Stimulated activated CD4-positive, alpha-beta T cell treated with anti-CD3 and anti-CD28 coated beads, TNF-alpha, amount 100 ng/mL, for 48 hours (primary cell): ENCODE measurements around the gene UBE4A.
"Not testable (repeated sequence)": the region's sequence is repeated elsewhere in the genome, so short reads cannot be mapped to it uniquely, and the experiment has no call there.

ENCODE experiments used
- DNase-seq, 3 donors: peaks; one replicate each; pipeline ENCODE4 v3.0.0-alpha.2; 2020; ENCODE audit warnings: low read depth in 3 of 3

UBE4A gene

DNA sequence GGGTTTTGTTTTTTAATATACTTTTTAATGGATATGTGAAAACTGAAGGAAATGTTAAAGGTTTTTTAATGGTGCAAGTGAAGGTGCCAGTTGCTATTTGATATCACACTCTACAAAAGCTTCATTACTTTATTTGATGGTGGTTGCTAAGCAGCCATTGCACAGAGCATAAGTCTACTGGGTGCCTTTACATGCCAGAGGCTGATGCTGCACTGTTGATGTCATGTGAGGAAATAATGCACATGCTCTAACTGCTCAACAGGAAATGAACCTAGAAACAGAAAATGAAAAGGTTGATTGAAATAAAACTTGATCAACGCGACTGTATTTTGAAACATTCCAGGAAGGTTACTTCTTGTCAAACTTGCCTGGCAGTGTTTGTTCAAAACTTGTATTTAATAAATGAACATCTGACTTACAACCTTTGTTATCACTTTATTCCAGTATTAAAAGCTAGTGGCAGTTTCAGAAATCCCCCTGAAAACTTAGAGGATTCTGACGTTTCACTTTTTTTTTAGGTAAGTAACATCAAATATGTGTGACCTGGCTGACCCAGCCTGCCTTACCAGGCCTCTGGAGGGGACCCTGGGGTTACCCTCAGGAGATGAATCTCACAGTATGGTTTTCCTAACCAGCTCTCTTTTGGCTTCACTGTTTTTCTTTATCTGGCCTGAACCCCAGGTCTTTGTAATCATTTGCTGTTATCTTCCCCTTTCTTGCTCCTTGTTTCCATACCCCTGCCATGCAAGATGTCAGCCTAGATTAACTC lies 39.6 kb downstream of the UBE4A start:
- no peak for DNase-seq

DNA sequence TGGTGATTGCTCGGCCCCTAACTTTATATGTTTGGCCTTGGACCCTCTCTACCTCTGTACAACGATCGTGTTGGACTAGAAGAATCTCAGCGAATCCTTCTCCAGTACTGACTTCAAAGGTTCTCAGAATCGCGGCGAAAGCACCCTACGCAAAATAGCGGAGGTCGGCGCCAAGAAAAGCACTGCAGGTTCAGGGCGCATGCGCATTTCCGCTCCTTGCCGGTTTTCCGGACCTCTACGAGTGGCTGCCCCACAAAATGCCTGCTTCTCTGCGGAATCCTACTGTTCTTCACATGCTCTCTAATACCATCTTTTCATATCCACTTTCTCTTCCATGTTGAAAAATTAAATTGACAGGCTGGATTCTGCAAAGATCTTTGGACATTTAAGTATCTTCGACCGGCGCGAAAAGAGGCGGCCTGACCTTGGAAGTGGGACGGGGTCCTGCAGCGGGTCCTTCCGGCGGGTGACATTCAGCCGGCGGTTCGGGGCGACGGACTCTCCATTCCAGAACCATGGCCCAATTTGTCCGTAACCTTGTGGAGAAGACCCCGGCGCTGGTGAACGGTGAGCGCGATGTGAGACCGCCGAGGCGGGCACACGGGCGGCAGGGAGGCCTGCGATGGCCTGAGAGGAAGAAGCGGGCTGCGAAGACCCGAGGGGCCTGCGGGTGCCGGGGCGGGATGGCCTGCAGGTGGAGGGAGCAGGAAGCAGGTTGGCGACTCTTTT lies 41.9 kb downstream of the UBE4A start, which contains the start of gene ATP5MG:
ATP5MG (plus strand) TSS at position 456 of the 729 bp plus-strand sequence; CDS start at position 516, 60 bp downstream.
- peak; percentile 87 to 90 (median 87) for DNase-seq

DNA sequence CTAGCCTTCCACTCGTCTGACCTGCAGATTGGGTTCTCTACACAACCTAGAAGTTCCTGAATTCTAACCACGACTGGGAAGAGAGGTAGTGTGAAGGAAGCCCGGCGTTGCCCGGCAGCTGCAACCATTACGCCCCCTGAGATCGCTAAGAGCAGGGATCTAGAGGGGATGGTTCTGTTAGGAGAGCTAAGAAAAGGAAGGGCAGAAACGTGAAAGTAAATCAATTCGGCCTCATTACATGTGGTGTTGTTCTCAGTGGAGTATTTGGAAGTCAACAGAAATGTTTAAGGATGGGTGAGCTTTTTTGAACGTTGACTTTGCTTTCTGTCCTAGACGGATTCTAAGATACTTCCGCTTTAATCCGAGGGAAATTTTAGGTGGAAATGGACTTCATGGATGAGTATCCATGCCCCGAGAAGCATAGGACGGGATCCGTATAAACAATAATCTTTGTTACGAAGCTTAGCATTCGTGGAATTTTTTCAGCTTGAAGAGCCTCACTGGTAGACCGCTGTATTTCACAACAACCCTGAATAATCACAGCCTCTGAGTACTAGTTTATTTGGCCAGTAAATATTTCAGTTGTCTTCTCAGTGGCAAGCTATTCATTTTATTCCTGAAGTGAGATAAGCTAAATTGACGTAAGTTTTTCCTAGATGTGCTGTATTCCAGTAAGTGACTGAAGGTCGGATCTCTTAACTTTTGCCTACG lies 42.6 kb downstream of the UBE4A start:
- DNase-seq: no peak

DNA sequence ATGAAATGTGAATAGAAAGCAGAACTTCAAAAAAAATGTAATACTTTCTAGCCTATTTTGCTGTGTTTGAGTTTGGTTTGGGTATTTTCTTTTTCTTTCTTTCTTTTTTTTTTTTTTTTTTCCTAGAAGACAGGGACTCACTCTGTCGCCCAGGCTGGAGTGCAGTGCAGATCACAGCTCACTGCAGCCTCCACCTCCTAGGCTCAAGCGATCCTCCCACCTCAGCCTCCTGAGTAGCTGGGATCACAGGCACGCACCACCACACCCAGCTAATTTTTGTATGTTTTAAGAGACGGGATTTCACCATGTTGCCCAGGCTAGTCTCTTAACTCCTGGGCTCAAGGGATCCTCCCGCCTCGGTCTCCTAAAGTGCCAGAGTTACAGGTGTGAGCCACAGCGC lies 43.2 kb downstream of the UBE4A start:
- DNase-seq: not testable (repeated sequence)

DNA sequence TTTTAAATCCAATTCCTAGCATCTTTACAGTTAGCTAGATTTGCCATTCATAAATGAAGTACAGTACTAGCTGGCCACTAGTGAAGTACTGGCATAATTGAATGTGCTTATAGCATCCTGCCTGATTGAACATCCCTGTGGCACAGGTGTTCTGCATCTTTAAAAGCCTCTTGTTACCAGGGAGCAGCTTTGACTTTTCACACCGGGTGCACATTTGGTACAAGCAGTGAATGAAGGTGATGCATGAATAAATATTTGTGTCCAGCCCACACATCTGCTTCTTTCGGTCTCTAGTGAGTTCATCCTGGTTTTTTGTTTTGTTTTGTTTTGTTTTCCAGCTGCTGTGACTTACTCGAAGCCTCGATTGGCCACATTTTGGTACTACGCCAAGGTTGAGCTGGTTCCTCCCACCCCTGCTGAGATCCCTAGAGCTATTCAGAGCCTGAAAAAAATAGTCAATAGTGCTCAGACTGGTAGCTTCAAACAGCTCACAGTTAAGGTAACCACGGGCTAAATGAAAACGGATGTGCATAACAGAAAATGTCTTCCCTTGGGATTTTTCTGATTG lies 47.3 kb downstream of the UBE4A start:
- no peak for DNase-seq

DNA sequence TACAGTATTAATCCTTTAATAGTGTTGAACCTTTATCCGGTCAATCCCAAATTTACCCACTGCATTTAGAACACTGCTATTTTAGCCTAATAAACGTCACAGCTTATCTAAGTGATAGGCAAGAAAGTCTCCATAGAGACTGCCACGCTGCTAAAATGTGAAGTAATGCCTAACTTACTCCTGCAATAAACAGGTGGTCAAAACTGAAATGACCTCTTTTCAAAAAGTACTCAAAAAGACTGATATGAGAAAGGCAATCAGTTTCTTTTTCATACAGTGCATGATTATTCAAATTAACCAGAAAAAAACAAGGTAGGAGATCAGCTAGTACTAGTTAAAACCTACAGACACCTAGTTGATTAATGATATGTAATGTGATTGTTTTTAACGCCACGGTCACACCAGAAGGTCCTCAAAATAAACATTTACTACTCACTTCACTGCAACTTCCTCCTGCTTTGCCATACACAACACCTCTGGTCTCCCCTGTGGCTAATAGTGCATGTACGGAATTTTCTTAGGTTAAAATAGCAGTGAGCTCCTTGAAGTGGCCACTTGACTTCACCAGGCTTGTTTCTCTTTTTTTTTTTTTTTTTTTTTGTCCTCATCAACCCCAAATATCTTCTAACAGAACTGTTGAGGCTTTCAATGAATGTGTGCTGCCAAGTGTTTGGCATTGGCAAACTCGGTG lies 50.8 kb downstream of the UBE4A start:
- no peak for DNase-seq

DNA sequence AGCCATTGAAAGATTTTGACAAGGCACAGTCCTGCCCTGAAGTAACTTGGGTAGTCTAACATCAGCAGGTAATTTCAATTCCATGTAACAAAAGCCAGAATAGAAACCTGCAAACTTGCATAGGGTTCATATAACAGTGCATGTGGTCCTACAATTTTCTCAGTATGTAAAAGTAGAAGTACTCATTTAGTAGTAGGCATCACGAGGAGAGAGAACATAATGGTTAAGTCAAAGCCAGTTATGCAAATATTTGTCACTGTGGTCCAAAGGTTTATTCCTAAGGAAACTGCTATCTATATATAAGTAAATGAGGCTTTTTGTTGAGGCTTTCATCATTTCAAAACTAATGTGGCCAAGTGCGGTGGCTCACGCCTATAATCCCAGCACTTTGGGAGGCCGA lies 52.1 kb downstream of the UBE4A start:
- DNase-seq: no peak

DNA sequence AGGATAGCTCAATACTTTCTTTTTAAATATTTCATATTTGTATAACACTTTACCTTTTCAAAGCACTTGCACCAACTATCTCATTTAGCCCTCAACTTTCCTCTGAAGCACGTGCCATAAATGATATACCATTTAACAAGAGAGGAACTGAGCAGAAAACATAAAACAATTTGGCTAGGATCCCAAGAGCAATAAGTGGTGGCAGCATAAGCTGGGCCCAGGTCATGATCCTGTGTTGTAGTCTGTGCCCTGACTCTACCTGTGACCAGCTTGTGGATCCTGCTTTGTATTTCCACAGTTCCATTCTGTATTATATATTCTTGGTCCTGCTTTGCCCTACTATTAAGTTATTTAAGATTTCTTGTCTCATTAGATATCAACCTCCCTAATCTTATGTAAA lies 53.5 kb downstream of the UBE4A start:
- no peak for DNase-seq

DNA sequence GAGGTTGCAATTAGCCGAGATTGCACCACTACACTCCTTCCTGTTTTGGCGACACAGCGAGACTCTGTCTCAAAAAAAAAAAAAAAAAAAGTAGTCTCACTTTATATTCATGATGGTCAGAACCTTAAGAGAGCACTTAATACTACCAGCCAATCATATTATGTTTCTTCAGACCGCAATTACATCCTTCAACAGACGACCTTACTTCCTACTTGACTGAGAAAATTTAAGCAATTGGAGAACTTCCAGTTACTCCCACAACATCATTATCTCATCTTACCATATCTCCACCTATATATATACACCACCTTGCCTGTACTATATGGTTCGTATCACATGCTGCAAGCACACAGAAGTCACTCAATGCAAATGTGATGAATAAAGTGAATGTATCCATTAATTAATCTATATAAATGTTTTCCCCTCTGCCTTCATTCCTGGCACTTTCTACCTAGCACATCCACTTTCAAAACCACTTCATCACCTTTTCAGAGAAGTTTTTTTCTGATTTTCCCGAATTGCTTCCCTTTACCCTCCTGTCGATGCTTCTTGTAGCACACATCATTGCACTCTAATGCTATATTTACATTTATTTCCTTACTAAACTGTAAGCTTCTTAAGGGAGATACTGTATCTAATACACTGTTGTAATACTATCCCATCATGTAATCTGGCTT lies 55.8 kb downstream of the UBE4A start:
- DNase-seq: no peak

DNA sequence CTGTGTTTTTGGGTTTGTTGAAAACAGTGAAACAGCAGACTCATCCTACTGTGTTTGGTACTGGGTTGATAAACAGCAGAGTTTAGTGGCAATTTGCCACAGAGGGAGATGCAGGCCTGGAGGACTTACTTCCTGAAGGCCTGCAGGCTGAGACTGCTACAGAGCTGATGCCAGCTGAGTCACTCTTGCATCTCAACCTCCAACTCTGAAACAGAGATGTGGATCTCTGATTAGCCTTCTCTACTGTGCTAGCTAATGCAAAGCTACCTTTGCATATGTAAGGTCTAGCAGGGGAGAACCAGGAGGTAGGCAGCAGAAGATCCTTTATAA lies 56.3 kb downstream of the UBE4A start:
- no peak for DNase-seq

DNA sequence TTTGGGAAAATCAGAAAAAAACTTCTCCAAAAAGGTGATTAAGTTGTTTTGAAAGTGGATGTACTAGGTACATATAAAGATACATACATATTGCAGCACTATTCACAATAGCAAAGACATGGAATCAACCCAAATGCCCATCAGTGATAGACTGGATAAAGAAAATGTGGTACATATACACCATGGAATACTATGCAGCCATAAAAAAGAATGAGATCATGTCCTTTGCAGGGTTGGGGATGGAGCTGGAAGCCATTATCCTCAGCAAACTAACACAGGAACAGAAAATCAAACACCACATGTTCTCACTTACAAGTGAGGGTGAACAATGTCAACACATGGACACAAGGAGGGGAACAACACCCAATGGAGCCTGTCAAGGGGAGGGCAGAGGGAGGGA lies 57.5 kb downstream of the UBE4A start:
- DNase-seq: not testable (repeated sequence)

DNA sequence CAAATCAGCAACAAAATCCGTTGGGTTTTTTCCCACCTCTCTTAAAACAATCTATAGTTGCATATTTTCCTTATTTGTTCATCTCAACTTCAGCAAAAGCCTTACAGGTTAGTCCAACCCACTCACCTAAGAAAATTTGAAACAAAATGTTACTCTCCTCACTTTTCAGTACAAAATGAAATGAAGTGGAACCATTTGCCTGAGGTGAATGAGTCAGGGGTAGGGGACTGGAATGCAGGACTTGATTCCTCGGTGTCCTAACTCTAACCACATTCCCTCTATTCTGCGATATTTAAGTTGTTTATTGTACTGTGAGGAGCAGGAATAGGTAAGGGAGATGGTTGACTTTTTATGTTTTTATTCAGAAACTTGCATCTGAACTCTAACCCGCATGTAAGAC lies 58.4 kb downstream of the UBE4A start:
- DNase-seq: no peak

DNA sequence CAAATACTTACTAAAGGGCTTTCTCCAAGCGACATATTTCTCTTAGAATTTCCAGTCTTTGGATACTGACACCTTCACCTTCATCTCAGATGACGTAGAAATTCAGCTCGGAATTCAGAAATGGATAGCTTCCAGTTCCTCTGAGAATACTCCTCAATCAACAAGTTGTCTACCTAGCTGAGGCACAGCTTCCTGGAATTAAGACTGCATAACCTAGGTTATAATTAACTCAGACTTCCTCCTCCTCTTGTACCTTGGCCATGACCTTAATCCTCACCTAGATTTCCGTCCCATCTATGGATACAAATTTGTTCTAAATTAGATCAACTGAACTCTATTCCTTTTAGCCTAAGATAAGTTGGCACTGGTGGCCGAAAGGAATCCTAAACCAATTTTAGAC lies 59.4 kb downstream of the UBE4A start:
- DNase-seq: no peak

DNA sequence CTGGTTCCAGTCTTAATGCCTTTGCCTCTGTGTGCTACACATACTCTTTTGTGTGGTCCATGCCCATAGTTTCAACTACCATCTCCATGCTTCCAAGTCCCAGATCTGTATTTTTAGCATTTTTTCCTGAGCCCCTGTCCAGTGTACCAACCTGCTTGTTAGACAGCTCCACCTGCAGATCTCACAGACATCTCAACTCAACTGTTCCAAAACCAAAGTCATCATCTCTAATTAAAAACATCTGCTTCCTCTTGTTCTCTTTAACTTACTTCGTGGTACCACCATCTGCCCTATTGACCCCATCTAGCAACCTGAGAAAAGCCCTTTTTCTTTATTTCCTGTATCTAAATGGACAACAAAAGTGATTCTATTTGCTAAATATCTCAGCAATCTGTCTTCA lies 68.3 kb downstream of the UBE4A start:
- no peak for DNase-seq

DNA sequence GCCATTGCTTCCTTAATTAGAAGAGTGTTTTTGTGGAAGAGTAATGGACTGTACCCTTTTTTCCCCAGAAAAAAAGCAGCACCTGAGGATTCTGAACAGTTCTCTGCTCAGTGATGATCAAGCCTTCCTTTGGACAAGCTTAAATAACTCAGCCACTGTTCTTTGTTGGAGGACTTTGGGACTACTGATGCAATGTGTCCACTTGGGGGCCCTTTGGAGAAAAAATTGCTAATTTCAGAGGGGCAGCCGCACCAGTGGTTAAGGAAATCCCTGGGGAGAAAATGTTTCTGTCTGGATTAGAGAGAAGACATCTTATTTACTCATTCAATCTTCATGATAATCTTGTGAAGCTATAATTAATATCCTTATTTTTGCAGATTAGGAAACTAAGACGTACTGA lies 71.6 kb downstream of the UBE4A start:
- DNase-seq: no peak

DNA sequence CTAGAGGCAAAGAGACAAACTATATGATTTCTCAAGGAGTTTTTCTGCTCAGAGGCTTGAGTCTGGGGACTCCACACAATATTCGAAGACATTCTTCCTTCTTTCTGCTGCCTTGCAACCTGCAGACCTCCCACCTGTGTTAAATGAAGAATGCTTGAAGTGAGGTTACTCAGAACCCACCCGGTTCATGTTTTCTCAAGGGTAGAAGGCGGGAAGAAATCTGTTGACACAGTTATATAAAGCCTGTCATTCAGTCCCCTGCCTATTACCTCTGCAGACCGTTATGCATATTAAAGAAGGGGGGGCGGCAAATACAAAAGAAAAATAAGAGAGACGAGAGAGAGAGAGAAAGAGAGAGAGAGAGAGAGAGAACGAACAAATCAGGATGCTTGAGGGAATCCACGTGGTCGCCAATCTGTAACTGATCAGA lies 74.7 kb downstream of the UBE4A start:
- DNase-seq: no peak

DNA sequence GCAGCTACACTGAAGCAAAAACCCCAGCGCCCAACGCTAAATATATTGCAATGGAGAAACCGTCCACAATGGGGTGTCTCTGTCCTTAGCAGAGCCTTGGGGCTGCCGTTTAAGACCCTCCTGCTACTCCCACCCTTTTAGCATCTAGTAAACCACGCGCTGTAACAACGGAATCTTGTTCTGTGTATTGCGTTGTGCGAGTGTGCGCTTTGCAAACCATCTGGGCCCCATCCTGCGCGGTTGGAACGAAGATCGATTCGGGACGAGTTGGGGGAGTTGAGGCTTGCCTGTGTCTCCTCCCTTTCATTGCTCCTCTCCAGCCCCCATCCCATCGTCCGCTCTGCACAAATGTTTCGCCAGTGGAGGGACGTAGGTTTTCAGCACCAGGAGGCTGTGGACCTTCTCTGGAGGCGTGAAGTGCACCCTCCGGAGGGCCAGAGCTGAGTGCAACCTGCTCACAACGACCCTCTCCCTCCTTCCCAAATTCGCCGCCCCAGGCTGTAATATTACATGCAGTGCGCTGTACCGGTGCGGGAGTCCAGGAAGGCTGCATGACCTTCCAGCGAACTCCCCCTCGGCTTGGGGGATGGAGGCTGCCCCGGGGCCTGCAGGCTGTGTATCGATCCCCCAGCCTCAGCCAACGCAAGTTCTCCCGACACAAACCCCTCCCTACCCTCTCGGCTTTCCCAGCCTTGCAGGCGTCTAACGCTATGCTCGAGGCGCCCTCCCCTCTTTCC lies 75.3 kb downstream of the UBE4A start:
- peak in 1 of 3 donors; percentile 39 for DNase-seq

DNA sequence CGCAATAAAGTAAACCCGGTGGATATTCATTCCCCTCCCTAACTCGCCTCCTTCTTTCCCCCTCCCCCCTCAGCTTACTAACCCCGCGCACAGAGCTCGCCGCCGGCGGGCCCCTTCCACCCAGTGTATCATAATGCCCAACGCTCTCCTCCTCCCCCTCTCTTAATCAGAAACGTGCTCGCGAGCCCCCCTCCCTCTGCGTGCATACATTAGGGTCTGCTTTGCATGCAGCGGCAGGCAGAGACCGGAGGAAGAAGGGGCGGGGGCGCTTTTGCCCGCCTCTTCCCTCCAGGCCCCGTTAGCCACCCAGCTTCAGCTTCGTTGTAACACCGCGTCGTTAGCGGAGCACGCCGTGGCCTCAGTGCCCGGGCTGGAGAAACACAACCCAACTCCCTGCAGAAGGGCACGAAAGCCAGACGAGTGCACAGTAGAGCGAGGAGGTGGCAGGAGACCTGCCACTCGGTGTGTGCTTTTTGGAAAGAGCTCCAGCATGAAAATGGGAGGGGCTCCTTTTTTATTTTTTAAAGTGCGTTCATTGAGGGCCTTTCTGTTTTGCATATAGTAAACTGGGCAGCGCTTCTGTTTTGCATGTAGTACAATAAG lies 76.0 kb downstream of the UBE4A start:
- peak in 1 of 3 donors; percentile 51 for DNase-seq

DNA sequence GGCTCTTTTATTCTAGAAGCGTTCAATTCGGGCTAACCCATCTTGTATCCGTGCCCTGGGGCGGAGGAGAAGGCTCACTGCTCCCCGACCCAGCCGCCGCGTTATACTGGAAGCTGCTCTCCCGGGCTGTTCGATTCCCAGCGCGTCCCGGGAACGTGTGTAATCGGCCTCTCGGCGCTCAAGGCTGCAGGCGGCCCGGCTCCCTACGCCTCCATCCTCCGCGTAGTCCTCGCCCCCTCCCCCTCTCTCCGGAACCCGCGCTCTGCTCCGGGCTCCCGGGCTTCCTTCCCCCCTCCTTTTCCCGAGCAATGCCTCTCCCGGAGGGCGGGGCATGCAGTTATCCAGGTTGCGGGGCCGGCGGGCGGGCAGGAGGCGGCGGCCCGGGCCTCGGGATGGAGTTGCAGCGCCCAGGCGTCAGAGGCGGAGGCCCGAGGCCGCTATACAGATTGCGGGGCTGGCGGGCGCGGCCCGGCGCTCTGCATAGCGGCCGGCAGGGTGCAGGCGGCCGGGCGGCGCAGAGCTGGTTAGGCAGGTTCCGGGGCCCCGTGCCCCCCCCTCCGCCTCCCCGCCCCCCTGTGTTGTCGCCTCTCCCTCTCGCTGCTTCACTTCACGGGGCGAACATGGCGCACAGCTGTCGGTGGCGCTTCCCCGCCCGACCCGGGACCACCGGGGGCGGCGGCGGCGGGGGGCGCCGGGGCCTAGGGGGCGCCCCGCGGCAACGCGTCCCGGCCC lies 76.7 kb downstream of the UBE4A start, which contains the start of gene KMT2A:
KMT2A (plus strand) TSS at position 600 of the 732 bp plus-strand sequence; CDS start at position 621, 21 bp downstream.
- peak; percentile 87 to 96 (median 89) for DNase-seq
